ENCODE measurements around the gene BLNK.
"Not testable (repeated sequence)": the region's sequence is repeated elsewhere in the genome, so short reads cannot be mapped to it uniquely, and the experiment has no call there.

The BLNK gene

DNA sequence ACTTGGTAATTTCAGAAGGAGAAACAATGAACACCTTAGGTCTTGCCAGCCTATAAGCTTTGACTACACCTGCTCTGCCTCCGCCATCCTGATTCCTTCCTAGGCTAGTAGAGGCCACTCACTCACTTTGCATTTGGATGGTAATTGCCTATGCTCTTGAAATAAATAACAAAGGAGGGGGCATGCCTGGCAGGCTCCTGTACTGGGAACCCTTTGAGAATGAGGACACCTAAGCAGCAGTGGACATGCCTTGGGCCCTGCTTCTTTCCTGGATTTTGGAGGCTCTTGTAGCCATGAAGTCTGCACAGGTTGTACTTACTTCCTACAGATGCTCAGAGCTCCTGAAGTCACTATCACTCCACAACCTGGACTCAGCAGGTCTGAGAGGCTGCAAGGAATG lies 65.8 kb downstream of the BLNK start:
- Histone ChIP-seq H3K27ac (no peak overlapping the region), H3K27me3 (replicated peaks) (no peaks in the 10 kb centered on the region), H3K4me3 (ENCODE audit: low read depth, low read length) (no peak overlapping the region), H3K36me3 (replicated peaks) (no peaks in the 10 kb centered on the region)
- DNase-seq: no peak
- TF ChIP-seq, protein P1, sequence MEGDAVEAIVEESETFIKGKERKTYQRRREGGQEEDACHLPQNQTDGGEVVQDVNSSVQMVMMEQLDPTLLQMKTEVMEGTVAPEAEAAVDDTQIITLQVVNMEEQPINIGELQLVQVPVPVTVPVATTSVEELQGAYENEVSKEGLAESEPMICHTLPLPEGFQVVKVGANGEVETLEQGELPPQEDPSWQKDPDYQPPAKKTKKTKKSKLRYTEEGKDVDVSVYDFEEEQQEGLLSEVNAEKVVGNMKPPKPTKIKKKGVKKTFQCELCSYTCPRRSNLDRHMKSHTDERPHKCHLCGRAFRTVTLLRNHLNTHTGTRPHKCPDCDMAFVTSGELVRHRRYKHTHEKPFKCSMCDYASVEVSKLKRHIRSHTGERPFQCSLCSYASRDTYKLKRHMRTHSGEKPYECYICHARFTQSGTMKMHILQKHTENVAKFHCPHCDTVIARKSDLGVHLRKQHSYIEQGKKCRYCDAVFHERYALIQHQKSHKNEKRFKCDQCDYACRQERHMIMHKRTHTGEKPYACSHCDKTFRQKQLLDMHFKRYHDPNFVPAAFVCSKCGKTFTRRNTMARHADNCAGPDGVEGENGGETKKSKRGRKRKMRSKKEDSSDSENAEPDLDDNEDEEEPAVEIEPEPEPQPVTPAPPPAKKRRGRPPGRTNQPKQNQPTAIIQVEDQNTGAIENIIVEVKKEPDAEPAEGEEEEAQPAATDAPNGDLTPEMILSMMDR (IDR thresholded peaks at IDR 0.05; ENCODE audit: low read depth, low read length, missing control alignments): no peak
- in situ Hi-C loops (cut with HindIII; ENCODE audit: low pct_ligation_motif_present, low sequenced_read_pairs): no loop called here

DNA sequence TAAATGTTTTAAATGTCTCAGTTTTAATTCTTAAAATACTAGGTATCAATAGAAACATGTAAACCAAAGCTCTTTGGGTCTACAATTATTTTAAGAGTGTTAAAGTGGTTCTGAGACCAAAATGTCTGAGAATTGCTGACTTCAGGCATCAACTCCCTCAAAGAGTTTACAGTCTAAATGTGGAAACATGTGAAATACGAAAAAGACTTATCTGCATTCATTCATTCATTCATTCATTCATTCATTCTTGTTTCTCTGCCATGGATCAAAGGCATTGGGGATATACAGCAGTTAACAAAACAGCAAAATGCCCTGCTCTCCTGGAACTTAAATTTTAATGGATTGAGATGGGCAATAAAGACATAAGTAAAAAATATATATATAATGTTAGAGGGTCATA lies 69.8 kb downstream of the BLNK start:
- H3K27ac ChIP-seq: no peak overlapping the region
- TF ChIP-seq, protein P1 (IDR thresholded peaks at IDR 0.05; ENCODE audit: low read depth, low read length, missing control alignments): no peak
- in situ Hi-C loops (cut with HindIII; ENCODE audit: low pct_ligation_motif_present, low sequenced_read_pairs): no loop called here
- H3K27me3 ChIP-seq (replicated peaks): no peaks in the 10 kb centered on the region
- DNase-seq: no peak
- no peak overlapping the region for H3K4me3 ChIP-seq (ENCODE audit: low read depth, low read length)
- no peaks in the 10 kb centered on the region for H3K36me3 ChIP-seq (replicated peaks)

DNA sequence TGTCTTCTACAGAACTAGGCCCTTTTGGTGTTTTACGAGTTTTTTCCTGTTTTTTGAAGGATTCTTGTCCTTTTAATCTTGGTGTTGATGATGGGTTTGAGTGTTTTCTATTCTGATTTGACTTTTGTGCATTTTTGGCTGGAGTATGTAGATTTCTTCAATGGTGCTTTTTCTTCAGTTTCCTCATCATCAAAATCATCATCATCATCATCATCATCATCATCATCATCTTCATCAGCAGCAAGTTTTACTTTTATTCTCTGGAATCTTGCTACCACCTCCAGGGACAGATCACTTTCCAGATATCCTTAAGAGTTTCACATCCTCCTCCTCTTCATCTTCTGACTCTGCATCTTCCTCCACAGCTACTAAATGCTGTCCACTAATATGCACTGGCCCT lies 81.9 kb downstream of the BLNK start:
- H3K27ac ChIP-seq; H3K4me3 ChIP-seq (ENCODE audit: low read depth, low read length); DNase-seq; H3K27me3 ChIP-seq (replicated peaks); H3K36me3 ChIP-seq (replicated peaks); in situ Hi-C loops (cut with HindIII; ENCODE audit: low pct_ligation_motif_present, low sequenced_read_pairs): not testable (repeated sequence)

DNA sequence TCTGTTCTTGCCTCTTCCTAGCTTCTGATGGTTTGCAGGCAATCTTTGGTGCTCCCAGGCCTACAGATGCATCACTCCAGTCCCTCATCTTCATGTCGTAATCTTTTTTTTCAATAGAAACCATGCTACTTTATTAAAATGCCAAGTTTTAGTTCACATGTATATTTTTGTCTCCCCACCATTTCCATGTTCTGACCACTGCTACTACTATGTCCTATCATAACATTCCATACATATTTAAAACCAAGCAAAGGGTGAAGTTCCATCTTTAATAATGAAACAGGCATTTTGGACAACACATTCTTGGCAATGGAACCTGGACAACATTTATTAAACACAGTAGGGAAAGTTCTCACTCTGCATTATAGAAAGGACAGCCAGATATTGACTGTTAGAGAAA lies 82.5 kb downstream of the BLNK start:
- Histone ChIP-seq H3K27ac (no peak overlapping the region), H3K4me3 (ENCODE audit: low read depth, low read length) (no peak overlapping the region), H3K27me3 (replicated peaks) (no peaks in the 10 kb centered on the region), H3K36me3 (replicated peaks) (no peaks in the 10 kb centered on the region)
- TF ChIP-seq, protein P1 (IDR thresholded peaks at IDR 0.05; ENCODE audit: low read depth, low read length, missing control alignments): no peak
- peak; percentile 35 for DNase-seq
- in situ Hi-C loops (cut with HindIII; ENCODE audit: low pct_ligation_motif_present, low sequenced_read_pairs): no loop called here

DNA sequence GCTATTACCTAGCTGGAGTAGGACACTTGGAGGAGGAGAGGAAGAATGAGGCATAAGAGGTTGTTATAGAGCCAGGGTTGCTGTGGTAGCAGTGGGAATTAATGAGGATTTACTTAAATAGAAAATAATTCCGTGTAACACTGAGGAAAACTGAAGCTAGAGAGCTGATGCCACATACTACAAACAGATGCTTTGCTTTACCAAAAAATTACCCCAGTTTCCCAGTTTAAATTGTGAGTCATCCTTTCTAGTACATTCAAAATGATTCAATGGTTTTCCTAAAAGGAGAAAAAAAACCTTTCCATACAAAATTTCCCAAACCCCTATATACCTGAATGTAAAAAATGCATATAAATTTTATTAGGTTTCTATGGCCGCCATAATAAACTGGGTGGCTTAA lies 82.9 kb downstream of the BLNK start:
- Histone ChIP-seq H3K27me3 (replicated peaks) (no peaks in the 10 kb centered on the region), H3K27ac (no peak overlapping the region), H3K36me3 (replicated peaks) (no peaks in the 10 kb centered on the region), H3K4me3 (ENCODE audit: low read depth, low read length) (no peak overlapping the region)
- in situ Hi-C loops (cut with HindIII; ENCODE audit: low pct_ligation_motif_present, low sequenced_read_pairs): no loop called here
- no peak for DNase-seq
- TF ChIP-seq, protein P1 (IDR thresholded peaks at IDR 0.05; ENCODE audit: low read depth, low read length, missing control alignments): no peak

DNA sequence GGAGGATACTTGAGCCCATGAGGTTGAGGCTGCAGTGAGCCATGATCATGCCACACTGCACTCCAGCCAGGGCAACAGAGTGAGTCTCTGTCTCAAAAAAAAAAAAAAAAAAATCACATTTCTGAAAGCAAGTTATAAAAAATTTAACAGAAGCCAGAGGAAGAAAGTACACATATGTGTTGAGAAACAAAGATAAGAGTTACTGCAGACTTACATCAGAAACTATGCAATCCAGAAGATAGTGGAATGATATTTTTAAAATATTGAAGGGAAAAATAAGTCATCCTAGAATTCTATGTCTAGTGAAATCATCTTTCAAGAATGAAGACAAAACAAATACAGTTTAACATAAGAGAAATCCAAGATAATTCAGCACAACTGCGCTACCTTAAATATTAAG lies 94.4 kb downstream of the BLNK start:
- no peaks in the 10 kb centered on the region for H3K27me3 ChIP-seq (replicated peaks)
- TF ChIP-seq, protein P1 (IDR thresholded peaks at IDR 0.05; ENCODE audit: low read depth, low read length, missing control alignments): no peak
- H3K36me3 ChIP-seq (replicated peaks): no peaks in the 10 kb centered on the region
- H3K4me3 ChIP-seq (ENCODE audit: low read depth, low read length): no peak overlapping the region
- in situ Hi-C loops (cut with HindIII; ENCODE audit: low pct_ligation_motif_present, low sequenced_read_pairs): no loop called here
- DNase-seq: no peak
- H3K27ac ChIP-seq: no peak overlapping the region

All from brain microvascular endothelial cell (primary cell).